Uterus (tissue), 2 donors: ENCODE results near the gene RAB44.
"Not testable (repeated sequence)": the region's sequence is repeated elsewhere in the genome, so short reads cannot be mapped to it uniquely, and the experiment has no call there.

Source experiments
- POLR2A ChIP-seq, 2 donors: fragments of 450-650 bp; IDR thresholded peaks; one replicate each; pipeline ENCODE4 v1.6.1; 2016; ENCODE audit warnings: antibody characterized with exemption in 2 of 2, mild to moderate bottlenecking in 1 of 2, moderate library complexity in 1 of 2
- TF ChIP-seq, protein P1 (sequence below), 4 experiments: fragments of 200-600 bp in 2 of 4; fragments of 450-650 bp in 2 of 4; sonication (generic) in 2 of 4; IDR thresholded peaks; one replicate each; pipeline ENCODE4 v1.5.1; 2016 to 2019; ENCODE audit warnings: antibody characterized with exemption in 4 of 4, mild to moderate bottlenecking in 2 of 4, moderate library complexity in 1 of 4

DNA sequence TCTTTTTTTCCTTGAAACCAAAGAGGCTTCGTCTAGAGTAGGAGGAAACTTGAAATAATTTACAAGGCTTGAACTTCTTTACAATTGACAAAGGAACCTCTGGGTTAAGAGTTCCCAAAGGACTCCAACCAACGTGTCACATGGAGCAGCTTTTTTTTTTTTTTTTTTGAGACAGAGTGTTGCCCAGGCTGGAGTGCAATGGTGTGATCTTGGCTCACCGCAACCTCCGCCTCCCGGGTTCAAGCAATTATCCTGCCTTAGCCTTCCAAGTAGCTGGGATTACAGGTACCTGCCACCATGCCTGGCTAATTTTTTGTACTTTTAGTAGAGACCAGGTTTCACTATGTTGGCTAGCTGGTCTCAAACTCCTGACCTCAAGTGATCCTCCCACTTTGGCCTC lies 43.2 kb upstream of the RAB44 start:
- TF ChIP-seq, protein P1, sequence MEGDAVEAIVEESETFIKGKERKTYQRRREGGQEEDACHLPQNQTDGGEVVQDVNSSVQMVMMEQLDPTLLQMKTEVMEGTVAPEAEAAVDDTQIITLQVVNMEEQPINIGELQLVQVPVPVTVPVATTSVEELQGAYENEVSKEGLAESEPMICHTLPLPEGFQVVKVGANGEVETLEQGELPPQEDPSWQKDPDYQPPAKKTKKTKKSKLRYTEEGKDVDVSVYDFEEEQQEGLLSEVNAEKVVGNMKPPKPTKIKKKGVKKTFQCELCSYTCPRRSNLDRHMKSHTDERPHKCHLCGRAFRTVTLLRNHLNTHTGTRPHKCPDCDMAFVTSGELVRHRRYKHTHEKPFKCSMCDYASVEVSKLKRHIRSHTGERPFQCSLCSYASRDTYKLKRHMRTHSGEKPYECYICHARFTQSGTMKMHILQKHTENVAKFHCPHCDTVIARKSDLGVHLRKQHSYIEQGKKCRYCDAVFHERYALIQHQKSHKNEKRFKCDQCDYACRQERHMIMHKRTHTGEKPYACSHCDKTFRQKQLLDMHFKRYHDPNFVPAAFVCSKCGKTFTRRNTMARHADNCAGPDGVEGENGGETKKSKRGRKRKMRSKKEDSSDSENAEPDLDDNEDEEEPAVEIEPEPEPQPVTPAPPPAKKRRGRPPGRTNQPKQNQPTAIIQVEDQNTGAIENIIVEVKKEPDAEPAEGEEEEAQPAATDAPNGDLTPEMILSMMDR (IDR thresholded peaks at IDR 0.05): not testable (repeated sequence)
- not testable (repeated sequence) for TF ChIP-seq POLR2A (IDR thresholded peaks at IDR 0.05)
